Measurements from ENCODE around the gene RAE1.

RAE1 gene

DNA sequence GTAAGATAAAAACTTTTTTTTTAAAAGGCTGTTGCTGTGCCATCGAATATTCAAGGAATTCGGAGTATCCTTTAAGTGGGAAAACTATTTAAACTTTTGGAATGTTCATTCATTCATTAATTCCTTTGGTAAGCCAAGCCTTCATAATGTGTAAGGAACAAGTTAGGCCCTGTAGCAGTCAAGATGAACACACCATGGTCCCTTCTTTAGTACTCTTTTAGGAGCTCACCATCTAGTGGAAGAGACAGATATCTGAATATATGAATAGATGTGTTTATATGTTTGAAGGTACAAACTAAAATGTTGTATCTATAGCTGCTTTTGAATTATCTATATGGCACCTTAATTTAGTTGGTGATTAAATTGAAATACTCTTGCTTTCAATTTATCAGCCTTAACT lies 15.7 kb upstream of the RAE1 start:
- no peaks in the 10 kb centered on the region for H3K9me2 ChIP-seq (replicated peaks; ENCODE audit: insufficient read depth, low read length)
- H3K36me3 ChIP-seq (replicated peaks; ENCODE audit: insufficient read depth, low read length), result no peaks in the 10 kb centered on the region

DNA sequence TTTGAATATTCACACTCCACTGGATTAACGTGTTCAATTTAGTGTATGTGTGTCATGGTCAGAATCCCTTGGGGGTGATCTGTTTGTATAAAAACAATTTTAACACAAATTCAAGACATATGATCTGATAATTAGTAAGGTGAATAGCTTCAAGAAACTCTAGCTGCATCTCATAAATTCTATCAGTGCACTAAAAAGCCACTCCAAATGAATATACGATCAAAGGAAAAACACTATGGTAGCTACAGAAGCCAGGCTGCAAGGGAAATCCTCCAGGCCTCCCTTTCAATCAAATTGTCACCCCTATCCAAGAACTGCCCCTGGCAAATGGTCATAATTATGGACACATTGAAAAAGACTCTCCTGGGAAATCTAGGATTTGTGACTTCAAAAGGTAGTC lies 9.4 kb upstream of the RAE1 start:
- H3K4me3 ChIP-seq (ENCODE audit: low read length), result no peak overlapping the region
- no peaks in the 10 kb centered on the region for H4K20me1 ChIP-seq (ENCODE audit: insufficient read depth, low read length)
- no peak overlapping the region for H2AFZ ChIP-seq (ENCODE audit: low read length)
- H3K27me3 ChIP-seq (replicated peaks; ENCODE audit: insufficient read depth, low read length), result no peaks in the 10 kb centered on the region
- no peaks in the 10 kb centered on the region for H3K4me1 ChIP-seq (ENCODE audit: low read length)
- no peaks in the 10 kb centered on the region for H3K9me3 ChIP-seq (replicated peaks; ENCODE audit: insufficient read depth, low read length)
- no peak overlapping the region for H3K4me2 ChIP-seq (ENCODE audit: low read depth, low read length)
- H3K27ac ChIP-seq (ENCODE audit: low read length), result no peak overlapping the region
- no peak for TF ChIP-seq EZH2phosphoT487 (IDR thresholded peaks at IDR 0.05; ENCODE audit: low read length)
- TF ChIP-seq, protein P1, sequence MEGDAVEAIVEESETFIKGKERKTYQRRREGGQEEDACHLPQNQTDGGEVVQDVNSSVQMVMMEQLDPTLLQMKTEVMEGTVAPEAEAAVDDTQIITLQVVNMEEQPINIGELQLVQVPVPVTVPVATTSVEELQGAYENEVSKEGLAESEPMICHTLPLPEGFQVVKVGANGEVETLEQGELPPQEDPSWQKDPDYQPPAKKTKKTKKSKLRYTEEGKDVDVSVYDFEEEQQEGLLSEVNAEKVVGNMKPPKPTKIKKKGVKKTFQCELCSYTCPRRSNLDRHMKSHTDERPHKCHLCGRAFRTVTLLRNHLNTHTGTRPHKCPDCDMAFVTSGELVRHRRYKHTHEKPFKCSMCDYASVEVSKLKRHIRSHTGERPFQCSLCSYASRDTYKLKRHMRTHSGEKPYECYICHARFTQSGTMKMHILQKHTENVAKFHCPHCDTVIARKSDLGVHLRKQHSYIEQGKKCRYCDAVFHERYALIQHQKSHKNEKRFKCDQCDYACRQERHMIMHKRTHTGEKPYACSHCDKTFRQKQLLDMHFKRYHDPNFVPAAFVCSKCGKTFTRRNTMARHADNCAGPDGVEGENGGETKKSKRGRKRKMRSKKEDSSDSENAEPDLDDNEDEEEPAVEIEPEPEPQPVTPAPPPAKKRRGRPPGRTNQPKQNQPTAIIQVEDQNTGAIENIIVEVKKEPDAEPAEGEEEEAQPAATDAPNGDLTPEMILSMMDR (IDR thresholded peaks at IDR 0.05; ENCODE audit: low read length), result no peak
- no peak for TF ChIP-seq EZH2 (optimal IDR thresholded peaks at IDR 0.05; ENCODE audit: low read depth, low read length)
- H3K9ac ChIP-seq (ENCODE audit: low read length), result no peak overlapping the region
- no peaks in the 10 kb centered on the region for H3K9me2 ChIP-seq (replicated peaks; ENCODE audit: insufficient read depth, low read length)
- H3F3A ChIP-seq (ENCODE audit: insufficient read depth, low read length), result no peaks in the 10 kb centered on the region
- no peak for DNase-seq
- no peaks in the 10 kb centered on the region for H3K36me3 ChIP-seq (replicated peaks; ENCODE audit: insufficient read depth, low read length)
- no peaks in the 10 kb centered on the region for H3K79me2 ChIP-seq (ENCODE audit: low read length)

More for the DNA sequence above, 15.7 kb upstream of the RAE1 start:
- H3K9me3 ChIP-seq (replicated peaks; ENCODE audit: insufficient read depth, low read length), result no peaks in the 10 kb centered on the region
- TF ChIP-seq, protein P1 (IDR thresholded peaks at IDR 0.05; ENCODE audit: low read length), result no peak
- TF ChIP-seq EZH2phosphoT487 (IDR thresholded peaks at IDR 0.05; ENCODE audit: low read length) (no peak), EZH2 (optimal IDR thresholded peaks at IDR 0.05; ENCODE audit: low read depth, low read length) (no peak)
- no peaks in the 10 kb centered on the region for H3F3A ChIP-seq (ENCODE audit: insufficient read depth, low read length)
- H3K9ac ChIP-seq (ENCODE audit: low read length), result no peak overlapping the region
- H3K27ac ChIP-seq (ENCODE audit: low read length), result no peak overlapping the region
- no peak overlapping the region for H3K4me3 ChIP-seq (ENCODE audit: low read length)
- H3K4me1 ChIP-seq (ENCODE audit: low read length), result no peaks in the 10 kb centered on the region
- H3K4me2 ChIP-seq (ENCODE audit: low read depth, low read length), result no peak overlapping the region
- H2AFZ ChIP-seq (ENCODE audit: low read length), result no peak overlapping the region
- no peaks in the 10 kb centered on the region for H4K20me1 ChIP-seq (ENCODE audit: insufficient read depth, low read length)
- peaks cover 7% of the 10 kb centered on the region; the same call in 1 of the 2 replicates for H3K27me3 ChIP-seq (replicated peaks; ENCODE audit: insufficient read depth, low read length)
- no peak for DNase-seq
- H3K79me2 ChIP-seq (ENCODE audit: low read length), result no peaks in the 10 kb centered on the region

- no peaks in the 10 kb centered on the region for H3K36me3 ChIP-seq (replicated peaks; ENCODE audit: insufficient read depth, low read length)
- H3K9ac ChIP-seq (ENCODE audit: low read length), result no peak overlapping the region
- no peak overlapping the region for H3K4me2 ChIP-seq (ENCODE audit: low read depth, low read length)
These were observed 8.2 kb upstream of the RAE1 start for GRCh38 chr20:57342829-57343228.

More at GRCh38 chr20:57342829-57343228, 8.2 kb upstream of the RAE1 start:
- peaks cover 6% of the 10 kb centered on the region; the same call in 1 of the 2 replicates for H3K27me3 ChIP-seq (replicated peaks; ENCODE audit: insufficient read depth, low read length)
- TF ChIP-seq EZH2phosphoT487 (IDR thresholded peaks at IDR 0.05; ENCODE audit: low read length) (no peak), EZH2 (optimal IDR thresholded peaks at IDR 0.05; ENCODE audit: low read depth, low read length) (no peak)
- TF ChIP-seq, protein P1 (IDR thresholded peaks at IDR 0.05; ENCODE audit: low read length), result no peak
- no peaks in the 10 kb centered on the region for H3K79me2 ChIP-seq (ENCODE audit: low read length)
- H4K20me1 ChIP-seq (ENCODE audit: insufficient read depth, low read length), result no peaks in the 10 kb centered on the region
- H3K9me2 ChIP-seq (replicated peaks; ENCODE audit: insufficient read depth, low read length), result no peaks in the 10 kb centered on the region
- H3K4me1 ChIP-seq (ENCODE audit: low read length), result no peaks in the 10 kb centered on the region
- DNase-seq, result no peak
- H3K27ac ChIP-seq (ENCODE audit: low read length), result no peak overlapping the region
- H2AFZ ChIP-seq (ENCODE audit: low read length), result no peak overlapping the region
- no peaks in the 10 kb centered on the region for H3K9me3 ChIP-seq (replicated peaks; ENCODE audit: insufficient read depth, low read length)
- H3F3A ChIP-seq (ENCODE audit: insufficient read depth, low read length), result no peaks in the 10 kb centered on the region
- no peak overlapping the region for H3K4me3 ChIP-seq (ENCODE audit: low read length)

Measured in MM.1S (cell line).